Stimulated activated naive B cell treated with anti-CD40 and anti-IgM and Interleukin-4, amounts not matched to agents 10 μg/mL and 1 μg/mL and 100 μg/mL, for 72 hours (primary cell): Measurements from ENCODE around the gene ZNF407.

Experiments
- ATAC-seq, 2 donors: fragments of 150-1000 bp; cut with Tn5 transposase; replicated peaks; 2 replicates each; pipeline ENCODE4 v1.10.0; 2021; ENCODE audit warnings: moderate library complexity in 1 of 2
- DNase-seq: peaks from one replicate; pipeline ENCODE4 v3.0.0; 2021
- H3K27ac Mint-ChIP-seq: one replicate; pipeline ENCODE4 v1.8.0; 2022; ENCODE audit warnings: mild to moderate bottlenecking, mixed read lengths
- H3K27me3 Mint-ChIP-seq, 2 donors: one replicate each; pipeline ENCODE4 v1.8.0; 2022; ENCODE audit warnings: mixed read lengths in 2 of 2
- H3K36me3 Mint-ChIP-seq, 2 donors: one replicate each; pipeline ENCODE4 v1.8.0; 2022; ENCODE audit warnings: mixed read lengths in 2 of 2, mild to moderate bottlenecking in 1 of 2
- H3K4me1 Mint-ChIP-seq, 2 donors: one replicate each; pipeline ENCODE4 v1.8.0; 2022; ENCODE audit warnings: mixed read lengths in 2 of 2, mild to moderate bottlenecking in 1 of 2
- H3K4me3 Mint-ChIP-seq, 2 donors: one replicate each; pipeline ENCODE4 v1.8.0; 2022; ENCODE audit warnings: mild to moderate bottlenecking in 2 of 2, mixed read lengths in 2 of 2, moderate library complexity in 1 of 2
- H3K9me3 Mint-ChIP-seq, 2 donors: one replicate each; pipeline ENCODE4 v1.8.0; 2022; ENCODE audit warnings: mixed read lengths in 2 of 2, mild to moderate bottlenecking in 1 of 2

Gene ZNF407

DNA sequence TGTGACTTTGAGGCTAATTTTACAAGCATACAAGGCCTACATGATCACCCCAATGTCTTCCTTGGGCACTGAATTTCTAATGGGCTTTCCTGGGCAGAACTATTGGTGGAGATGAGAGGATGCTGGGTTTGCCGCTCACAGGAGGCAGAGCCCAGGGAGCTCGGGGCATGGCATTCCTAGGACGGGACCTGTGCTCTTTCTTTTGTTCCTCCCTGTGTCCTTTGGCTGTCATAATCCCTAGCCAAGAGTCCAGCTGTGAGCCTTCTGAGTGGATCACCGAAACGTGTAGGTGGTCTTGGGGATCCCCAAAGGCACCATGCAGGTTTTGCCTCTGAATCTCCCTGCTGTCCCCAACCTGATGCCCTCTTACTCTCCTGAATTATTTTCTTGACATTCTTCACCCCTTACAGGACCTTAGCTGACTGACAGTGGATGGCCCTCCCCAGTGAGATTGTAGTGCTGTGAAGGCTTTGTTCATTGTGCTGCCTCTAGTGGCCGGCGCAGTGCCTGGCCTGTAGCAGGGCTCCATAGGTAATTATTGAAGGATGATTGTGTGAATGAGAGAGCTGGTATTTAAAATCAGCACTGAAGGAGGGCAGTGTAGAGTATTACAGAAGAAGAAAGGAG, 221.9 kb downstream of the ZNF407 start:
- Mint-ChIP-seq H3K9me3 (peaks cover 2 to 11% of the 10 kb centered on the region in 2 donors), H3K36me3 (peaks cover 18 to 23% of the 10 kb centered on the region in 2 donors), H3K27me3 (no peaks in the 10 kb centered on the region), H3K4me1 (peaks cover 0 to 6% of the 10 kb centered on the region in 2 donors), H3K27ac (no peak overlapping the region), H3K4me3 (no peak overlapping the region)
- ATAC-seq (peak; percentile 59 to 68), DNase-seq (no peak)

- ATAC-seq (no peak), DNase-seq (no peak)
- H3K36me3 Mint-ChIP-seq, result peaks cover 18 to 23% of the 10 kb centered on the region in 2 donors
- H3K27me3 Mint-ChIP-seq, result no peaks in the 10 kb centered on the region
- no peak overlapping the region for H3K27ac Mint-ChIP-seq
- H3K4me3 Mint-ChIP-seq, result no peak overlapping the region
- peaks cover 2 to 11% of the 10 kb centered on the region in 2 donors for H3K9me3 Mint-ChIP-seq
- peaks cover 7 to 10% of the 10 kb centered on the region in 2 donors for H3K4me1 Mint-ChIP-seq
These were observed 222.6 kb downstream of the ZNF407 start for GRCh38 chr18:74820160-74820780.

DNA sequence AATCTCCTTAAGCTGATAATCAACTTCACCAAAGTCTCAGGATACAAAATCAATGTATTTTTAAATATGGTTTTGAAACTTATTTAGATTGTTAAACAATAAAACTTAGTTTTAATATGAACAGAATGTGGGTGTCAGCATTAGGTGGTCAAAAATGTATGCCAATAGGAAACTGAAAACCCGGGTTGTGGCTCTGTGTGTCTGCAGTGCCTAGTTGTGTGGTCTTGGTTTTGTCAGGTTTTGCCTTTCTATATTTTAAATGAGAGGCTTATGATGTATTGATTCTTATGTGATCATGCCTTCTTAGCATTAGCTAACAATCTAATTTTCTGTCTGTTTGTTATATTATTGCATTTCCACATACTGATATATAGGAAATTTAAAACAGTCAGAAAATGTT, 227.8 kb downstream of the ZNF407 start:
- no peaks in the 10 kb centered on the region for H3K27me3 Mint-ChIP-seq
- peaks cover 18 to 26% of the 10 kb centered on the region in 2 donors for H3K36me3 Mint-ChIP-seq
- ATAC-seq (no peak), DNase-seq (no peak)
- peaks cover 2 to 11% of the 10 kb centered on the region in 2 donors for H3K9me3 Mint-ChIP-seq
- H3K4me1 Mint-ChIP-seq, result peaks cover 8 to 10% of the 10 kb centered on the region in 2 donors
- H3K27ac Mint-ChIP-seq, result no peak overlapping the region
- H3K4me3 Mint-ChIP-seq, result no peak overlapping the region

GRCh38 chr18:74826572-74826971, 228.9 kb downstream of the ZNF407 start:
- Mint-ChIP-seq H3K27me3 (no peaks in the 10 kb centered on the region), H3K36me3 (peaks cover 12 to 24% of the 10 kb centered on the region in 2 donors), H3K4me1 (peaks cover 8 to 10% of the 10 kb centered on the region in 2 donors), H3K27ac (no peak overlapping the region), H3K4me3 (no peak overlapping the region), H3K9me3 (peaks cover 0 to 6% of the 10 kb centered on the region in 2 donors)
- ATAC-seq, result no peak
- no peak for DNase-seq

DNA sequence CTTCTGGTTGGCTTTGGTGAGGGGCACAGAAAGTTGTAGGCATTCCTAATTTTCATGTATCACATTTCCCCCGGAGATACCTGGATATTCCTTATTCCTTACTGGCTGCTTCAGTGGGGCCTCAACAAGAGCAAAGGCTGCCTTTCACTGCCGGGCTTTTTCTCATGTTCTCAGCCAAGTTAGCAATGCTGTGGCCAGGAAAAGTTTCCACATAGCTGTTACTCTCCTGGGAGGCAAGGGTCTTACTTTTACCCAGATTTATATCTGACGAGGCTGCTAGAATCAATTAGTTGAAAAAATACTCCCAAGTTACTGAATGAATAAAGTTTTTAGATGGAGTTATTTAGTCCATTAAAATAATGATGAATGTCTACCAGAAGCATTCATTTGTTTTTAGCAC, 230.5 kb downstream of the ZNF407 start:
- Mint-ChIP-seq H3K4me3 (no peak overlapping the region), H3K27me3 (no peaks in the 10 kb centered on the region), H3K4me1 (peaks cover 8 to 10% of the 10 kb centered on the region in 2 donors), H3K36me3 (peaks cover 7 to 19% of the 10 kb centered on the region in 2 donors), H3K9me3 (peaks cover 0 to 2% of the 10 kb centered on the region in 2 donors), H3K27ac (no peak overlapping the region)
- ATAC-seq (no peak), DNase-seq (no peak)

- no peaks in the 10 kb centered on the region for H3K4me1 Mint-ChIP-seq
- H3K27me3 Mint-ChIP-seq, result no peaks in the 10 kb centered on the region
- no peaks in the 10 kb centered on the region for H3K9me3 Mint-ChIP-seq
- H3K27ac Mint-ChIP-seq, result no peak overlapping the region
- DNase-seq, result no peak
- ATAC-seq, result no peak
- H3K4me3 Mint-ChIP-seq, result no peak overlapping the region
- H3K36me3 Mint-ChIP-seq, result peaks cover 4 to 15% of the 10 kb centered on the region in 2 donors
These were observed 234.0 kb downstream of the ZNF407 start for GRCh38 chr18:74831571-74832250.

DNA sequence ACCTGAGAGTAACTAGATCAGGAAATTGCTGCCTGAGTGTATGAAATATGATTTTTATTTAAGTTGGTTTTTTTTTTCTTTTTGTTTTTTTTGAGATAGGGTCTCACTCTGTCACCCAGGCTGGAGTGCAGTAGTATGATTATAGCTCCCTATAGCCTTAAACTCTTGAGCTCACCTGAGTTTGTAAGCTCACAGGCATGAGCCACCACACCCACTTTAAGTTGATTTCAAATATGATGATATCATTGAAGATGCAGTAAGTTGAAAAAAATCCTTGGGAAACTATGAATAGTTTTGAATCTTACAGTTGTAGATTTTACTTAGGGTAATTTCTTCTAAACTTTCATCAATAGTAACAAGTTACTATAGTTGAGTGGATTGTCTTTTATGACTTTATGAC, 234.7 kb downstream of the ZNF407 start:
- ATAC-seq, result no peak
- peaks cover 4 to 17% of the 10 kb centered on the region in 2 donors for H3K36me3 Mint-ChIP-seq
- H3K4me3 Mint-ChIP-seq, result no peak overlapping the region
- no peaks in the 10 kb centered on the region for H3K9me3 Mint-ChIP-seq
- no peak for DNase-seq
- H3K27me3 Mint-ChIP-seq, result no peaks in the 10 kb centered on the region
- H3K4me1 Mint-ChIP-seq, result no peaks in the 10 kb centered on the region
- H3K27ac Mint-ChIP-seq, result no peak overlapping the region

DNA sequence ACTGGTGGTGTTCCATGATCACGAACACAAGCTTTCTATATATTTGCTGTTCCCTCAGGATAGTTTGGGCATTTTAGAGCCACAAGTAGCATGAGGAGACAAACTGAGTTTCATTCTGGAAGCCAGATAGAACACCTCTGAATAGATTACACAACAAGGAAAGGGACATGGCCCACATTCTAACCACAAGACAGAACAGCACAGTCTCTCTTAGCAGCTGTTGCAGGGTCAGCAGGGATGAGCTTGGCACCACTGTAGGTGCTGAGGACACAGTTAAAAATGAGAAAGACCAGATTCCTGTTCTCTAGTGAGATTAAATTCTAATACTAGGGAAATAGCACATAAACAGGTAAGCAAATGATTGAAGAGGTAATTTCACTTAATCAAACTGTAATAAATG, 235.3 kb downstream of the ZNF407 start:
- no peaks in the 10 kb centered on the region for H3K9me3 Mint-ChIP-seq
- H3K27me3 Mint-ChIP-seq, result no peaks in the 10 kb centered on the region
- H3K36me3 Mint-ChIP-seq, result peaks cover 5 to 21% of the 10 kb centered on the region in 2 donors
- DNase-seq (no peak), ATAC-seq (no peak)
- H3K4me1 Mint-ChIP-seq, result no peaks in the 10 kb centered on the region
- no peak overlapping the region for H3K27ac Mint-ChIP-seq
- H3K4me3 Mint-ChIP-seq, result no peak overlapping the region

DNA sequence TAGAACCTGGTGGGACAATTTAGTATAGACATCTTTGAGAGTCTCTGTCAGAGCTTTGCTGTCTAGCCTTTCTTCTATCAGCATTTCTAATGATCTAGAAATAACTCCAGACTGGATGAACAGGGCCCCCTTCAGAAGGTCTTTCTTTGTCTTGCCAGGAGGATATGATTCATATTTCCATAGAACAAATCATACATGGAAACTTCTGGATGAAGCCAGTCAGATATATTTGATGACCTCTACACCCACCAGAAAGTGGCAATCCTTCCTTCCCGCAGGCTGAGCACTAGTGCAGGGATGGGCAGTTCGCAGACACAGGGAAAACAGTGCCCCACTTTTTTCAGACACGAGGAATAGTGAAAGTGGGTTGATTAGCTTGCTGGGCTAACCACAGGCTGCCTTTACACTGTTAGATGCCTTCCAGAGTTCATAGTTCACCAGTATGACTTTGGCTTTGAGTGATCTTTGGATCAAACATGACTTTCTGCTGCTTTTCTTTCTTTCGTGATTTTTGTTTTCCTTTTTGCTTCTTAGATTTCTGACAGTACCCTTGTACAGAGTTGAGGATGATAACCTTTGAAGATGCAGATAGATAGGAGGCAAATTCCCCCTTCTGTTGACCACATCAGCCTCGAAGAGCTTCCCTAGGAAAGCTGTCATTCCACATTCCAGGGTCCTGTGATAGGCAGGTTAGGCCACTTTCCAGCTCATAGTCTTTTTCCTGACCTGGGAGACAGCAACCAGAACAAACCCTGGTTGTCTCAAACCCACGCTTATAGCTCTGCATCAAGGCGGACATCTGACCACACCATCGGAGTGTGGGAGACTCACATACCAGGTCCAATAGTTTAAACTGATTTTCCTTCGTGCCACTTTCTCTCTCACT, 237.0 kb downstream of the ZNF407 start:
- Mint-ChIP-seq H3K4me3 (no peak overlapping the region), H3K36me3 (peaks cover 5 to 29% of the 10 kb centered on the region in 2 donors), H3K27me3 (no peaks in the 10 kb centered on the region), H3K4me1 (no peaks in the 10 kb centered on the region), H3K27ac (no peak overlapping the region), H3K9me3 (no peaks in the 10 kb centered on the region)
- ATAC-seq (no peak), DNase-seq (no peak)

GRCh38 chr18:74836296-74837139, 238.8 kb downstream of the ZNF407 start:
- H3K27me3 Mint-ChIP-seq, result no peaks in the 10 kb centered on the region
- H3K36me3 Mint-ChIP-seq, result peaks cover 17 to 41% of the 10 kb centered on the region in 2 donors
- DNase-seq, result no peak
- ATAC-seq, result no peak
- peaks cover 0 to 3% of the 10 kb centered on the region in 2 donors for H3K4me1 Mint-ChIP-seq
- H3K4me3 Mint-ChIP-seq, result no peak overlapping the region
- H3K9me3 Mint-ChIP-seq, result no peaks in the 10 kb centered on the region
- no peak overlapping the region for H3K27ac Mint-ChIP-seq

- Mint-ChIP-seq H3K4me1 (peaks cover 0 to 3% of the 10 kb centered on the region in 2 donors), H3K36me3 (peaks cover 21 to 44% of the 10 kb centered on the region in 2 donors), H3K4me3 (no peak overlapping the region), H3K27ac (no peak overlapping the region), H3K9me3 (no peaks in the 10 kb centered on the region), H3K27me3 (no peaks in the 10 kb centered on the region)
- no peak for DNase-seq
- no peak for ATAC-seq
These were observed 243.0 kb downstream of the ZNF407 start for GRCh38 chr18:74840492-74841167.

DNA sequence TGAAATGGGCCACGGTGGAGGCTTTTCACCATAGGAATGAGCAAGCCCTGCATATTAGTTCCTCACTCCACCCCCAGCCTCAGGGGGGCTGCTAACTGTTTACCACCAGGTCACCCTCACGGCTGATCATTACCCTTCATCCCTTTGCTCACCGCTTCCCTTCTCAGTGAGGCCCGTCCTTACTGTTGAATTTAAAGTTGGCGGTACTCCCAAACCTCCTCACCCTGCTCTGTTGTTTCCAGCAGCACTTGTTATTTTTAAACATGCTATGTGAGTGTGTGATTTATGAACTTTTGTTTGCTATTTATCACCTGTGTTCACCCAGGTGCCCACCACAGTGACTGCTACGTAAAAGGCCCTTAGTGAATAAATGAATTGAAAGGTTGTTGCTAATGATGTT, 243.6 kb downstream of the ZNF407 start:
- Mint-ChIP-seq H3K4me1 (peaks cover 0 to 3% of the 10 kb centered on the region in 2 donors), H3K4me3 (no peak overlapping the region), H3K27ac (no peak overlapping the region), H3K9me3 (no peaks in the 10 kb centered on the region), H3K36me3 (peaks cover 19 to 43% of the 10 kb centered on the region in 2 donors), H3K27me3 (no peaks in the 10 kb centered on the region)
- no peak for ATAC-seq
- DNase-seq, result no peak

- Mint-ChIP-seq H3K36me3 (peaks cover 0 to 3% of the 10 kb centered on the region in 2 donors), H3K27ac (no peak overlapping the region), H3K9me3 (no peaks in the 10 kb centered on the region), H3K27me3 (no peaks in the 10 kb centered on the region), H3K4me1 (peaks cover 0 to 2% of the 10 kb centered on the region in 2 donors), H3K4me3 (no peak overlapping the region)
- ATAC-seq (no peak), DNase-seq (no peak)
These were observed 251.6 kb downstream of the ZNF407 start for GRCh38 chr18:74849301-74849700.
